CD14-positive monocyte (primary cell): Measurements from ENCODE around the gene CGN. TPM values are rescaled to one million over a fixed set of nuclear protein-coding genes. Genes with fewer than 3 reads are reported as not detected.
A peak's percentile ranks its signal among the peaks of the same experiment; 100 is the strongest.

Experiments
- DNase-seq, 3 donors: peaks; one replicate each; pipeline ENCODE4 v3.0.0-alpha.2; 2011 to 2022
- H2AFZ ChIP-seq: 2 replicates; pipeline ENCODE4 v1.6.0; 2012; ENCODE audit warnings: mild to moderate bottlenecking, low read depth, low read length, inconsistent platforms; ENCODE audit not compliant: insufficient read depth, poor library complexity, severe bottlenecking
- H3K27ac ChIP-seq, 2 donors: 1 replicate in 1 of 2; 2 replicates in 1 of 2; pipeline ENCODE4 v1.5.1; 2012 to 2013; ENCODE audit warnings: low read length in 2 of 2, control low read depth in 1 of 2, inconsistent platforms in 1 of 2, low read depth in 1 of 2, mild to moderate bottlenecking in 1 of 2
- H3K27me3 ChIP-seq, 2 donors: one replicate each; pipeline versions ENCODE4 v1.6.0 to v1.6.1; 2011 to 2013; ENCODE audit warnings: low read length in 2 of 2; ENCODE audit not compliant: control insufficient read depth in 2 of 2, insufficient read depth in 2 of 2
- H3K36me3 ChIP-seq, 2 donors: replicated peaks in 1 of 2; 1 replicate in 1 of 2; 2 replicates in 1 of 2; pipeline versions ENCODE4 v1.5.1 to v1.6.1; 2012 to 2013; ENCODE audit warnings: low read length in 2 of 2, control low read depth in 1 of 2, inconsistent platforms in 1 of 2, mild to moderate bottlenecking in 1 of 2; ENCODE audit not compliant: insufficient read depth in 2 of 2, control insufficient read depth in 1 of 2
- H3K4me1 ChIP-seq, 2 donors: 1 replicate in 1 of 2; 2 replicates in 1 of 2; pipeline versions ENCODE4 v1.5.1 to v1.6.1; 2012 to 2013; ENCODE audit warnings: low read length in 2 of 2, control low read depth in 1 of 2, inconsistent platforms in 1 of 2, mild to moderate bottlenecking in 1 of 2, moderate library complexity in 1 of 2; ENCODE audit not compliant: insufficient read depth in 2 of 2, control insufficient read depth in 1 of 2
- H3K4me2 ChIP-seq: replicated peaks from 2 replicates; pipeline ENCODE3; 2012; ENCODE audit warnings: low read length, moderate library complexity, mild to moderate bottlenecking; ENCODE audit not compliant: poor library complexity, severe bottlenecking; ENCODE audit errors: extremely low read depth
- H3K4me3 ChIP-seq, 3 experiments: fragments of 200-600 bp in 1 of 3; sonication (generic) in 1 of 3; replicated peaks in 1 of 3; 1 replicate in 2 of 3; 2 replicates in 1 of 3; pipeline ENCODE4 v1.5.1; 2011 to 2013; ENCODE audit warnings: low read length in 3 of 3, mild to moderate bottlenecking in 3 of 3, control low read depth in 2 of 3, low read depth in 2 of 3, inconsistent platforms in 1 of 3, moderate library complexity in 1 of 3
- H3K79me2 ChIP-seq: 2 replicates; pipeline ENCODE4 v1.6.0; 2012; ENCODE audit warnings: mild to moderate bottlenecking, control low read depth, inconsistent platforms, low read length, moderate library complexity; ENCODE audit not compliant: insufficient read depth
- H3K9ac ChIP-seq: 2 replicates; pipeline ENCODE4 v1.6.0; 2017; ENCODE audit warnings: low read length, mild to moderate bottlenecking; ENCODE audit not compliant: insufficient read depth, poor library complexity, severe bottlenecking
- H3K9me3 ChIP-seq, 2 donors: replicated peaks in 1 of 2; 1 replicate in 1 of 2; 2 replicates in 1 of 2; pipeline versions ENCODE4 v1.5.1 to v1.6.1; 2012 to 2013; ENCODE audit warnings: low read length in 2 of 2, control low read depth in 1 of 2; ENCODE audit not compliant: control insufficient read depth in 1 of 2, insufficient read depth in 1 of 2
- H4K20me1 ChIP-seq: 2 replicates; pipeline ENCODE4 v1.6.0; 2012; ENCODE audit warnings: mild to moderate bottlenecking, low read length, control low read depth, moderate library complexity; ENCODE audit not compliant: insufficient read depth
- H3K27ac Mint-ChIP-seq, 7 donors: one replicate each; pipeline ENCODE4 v1.8.0; 2020; ENCODE audit warnings: mild to moderate bottlenecking in 7 of 7, mixed read lengths in 7 of 7, moderate library complexity in 6 of 7, inconsistent platforms in 2 of 7
- H3K27me3 Mint-ChIP-seq, 3 donors: one replicate each; pipeline ENCODE4 v1.8.0; 2021 to 2022; ENCODE audit warnings: low read depth in 3 of 3, mild to moderate bottlenecking in 3 of 3, mixed read lengths in 3 of 3, moderate library complexity in 3 of 3, inconsistent platforms in 1 of 3
- H3K36me3 Mint-ChIP-seq, 2 donors: one replicate each; pipeline ENCODE4 v1.8.0; 2020; ENCODE audit warnings: mixed read lengths in 2 of 2, inconsistent platforms in 1 of 2, mild to moderate bottlenecking in 1 of 2
- H3K4me1 Mint-ChIP-seq: one replicate; pipeline ENCODE4 v1.8.0; 2020; ENCODE audit warnings: mild to moderate bottlenecking, mixed read lengths
- H3K4me3 Mint-ChIP-seq, 2 donors: one replicate each; pipeline ENCODE4 v1.8.0; 2020; ENCODE audit warnings: mild to moderate bottlenecking in 2 of 2, mixed read lengths in 2 of 2, moderate library complexity in 1 of 2
- H3K9me3 Mint-ChIP-seq, 7 donors: one replicate each; pipeline ENCODE4 v1.8.0; 2020 to 2022; ENCODE audit warnings: mixed read lengths in 7 of 7, mild to moderate bottlenecking in 6 of 7, moderate library complexity in 6 of 7, inconsistent platforms in 2 of 7
- WGBS: methylation state at CpG from one replicate; pipeline ENCODE4 v1.1.5; 2013; ENCODE audit warnings: missing lambda C conversion rate; ENCODE audit not compliant: insufficient coverage; 5-methylcytosine and 5-hydroxymethylcytosine counted together
- intact Hi-C, 2 donors: fragments of 100-400 bp; cut with micrococcal nuclease; formaldehyde crosslinking; loops; one replicate each; pipeline versions ENCODE4 v1.15.0 to v1.15.1; 2023
- polyA plus RNA-seq, 3 donors: library from polyadenylated mRNA; depleted of rRNA in 1 of 3; unstranded in 2 of 3; stranded (reverse) in 1 of 3; fragments of 300-500 nt in 2 of 3; fragments of >200 nt in 1 of 3; fragmentation: Illumina TruSeq in 2 of 3; gene quantifications; 1 replicate in 2 of 3; 2 replicates in 1 of 3; pipeline ENCODE4 v1.2.3, GENCODE V29; 2012 to 2021
- TF ChIP-seq, protein P1 (sequence below): fragments of 200-600 bp; IDR thresholded peaks from one replicate; pipeline ENCODE4 v1.8.0; 2022; ENCODE audit warnings: antibody characterized with exemption, mild to moderate bottlenecking

Gene CGN
- polyA plus RNA-seq, 3 donors, result not detected

DNA sequence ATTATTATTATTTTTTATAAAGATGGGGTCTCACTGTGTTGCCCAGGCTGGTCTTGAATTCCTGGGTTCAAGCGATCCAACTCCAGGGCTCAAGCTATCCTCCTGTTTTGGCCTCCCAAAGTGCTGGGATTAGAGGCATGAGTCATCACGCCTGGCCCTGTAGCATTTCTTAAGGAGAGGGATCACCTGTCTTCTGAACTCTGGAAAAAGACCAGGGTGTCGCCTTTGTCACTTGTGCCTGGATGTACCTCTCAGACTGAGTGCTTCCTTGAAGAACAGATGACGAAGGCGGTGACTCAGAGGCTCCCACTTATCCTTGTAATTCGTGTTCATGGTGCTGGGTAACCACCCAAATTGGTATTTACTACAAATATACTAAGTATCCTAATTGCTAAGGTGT lies 2.4 kb upstream of the CGN start:
- no peaks in the 10 kb centered on the region for H4K20me1 ChIP-seq
- Mint-ChIP-seq H3K4me3 (no peak overlapping the region), H3K4me1 (peaks cover 27% of the 10 kb centered on the region), H3K36me3 (no peaks in the 10 kb centered on the region), H3K27ac (no peak overlapping the region), H3K9me3 (peaks cover 0 to 5% (median 2%) of the 10 kb centered on the region in 7 donors), H3K27me3 (peaks cover 46 to 62% (median 56%) of the 10 kb centered on the region in 3 donors)
- no peak overlapping the region for H2AFZ ChIP-seq
- H3K4me1 ChIP-seq, result peaks cover 17 to 31% of the 10 kb centered on the region in 2 donors
- intact Hi-C loops, result no loop called here
- DNase-seq, result no peak
- H3K27me3 ChIP-seq, result peaks cover 24 to 45% of the 10 kb centered on the region in 2 donors
- TF ChIP-seq, protein P1, sequence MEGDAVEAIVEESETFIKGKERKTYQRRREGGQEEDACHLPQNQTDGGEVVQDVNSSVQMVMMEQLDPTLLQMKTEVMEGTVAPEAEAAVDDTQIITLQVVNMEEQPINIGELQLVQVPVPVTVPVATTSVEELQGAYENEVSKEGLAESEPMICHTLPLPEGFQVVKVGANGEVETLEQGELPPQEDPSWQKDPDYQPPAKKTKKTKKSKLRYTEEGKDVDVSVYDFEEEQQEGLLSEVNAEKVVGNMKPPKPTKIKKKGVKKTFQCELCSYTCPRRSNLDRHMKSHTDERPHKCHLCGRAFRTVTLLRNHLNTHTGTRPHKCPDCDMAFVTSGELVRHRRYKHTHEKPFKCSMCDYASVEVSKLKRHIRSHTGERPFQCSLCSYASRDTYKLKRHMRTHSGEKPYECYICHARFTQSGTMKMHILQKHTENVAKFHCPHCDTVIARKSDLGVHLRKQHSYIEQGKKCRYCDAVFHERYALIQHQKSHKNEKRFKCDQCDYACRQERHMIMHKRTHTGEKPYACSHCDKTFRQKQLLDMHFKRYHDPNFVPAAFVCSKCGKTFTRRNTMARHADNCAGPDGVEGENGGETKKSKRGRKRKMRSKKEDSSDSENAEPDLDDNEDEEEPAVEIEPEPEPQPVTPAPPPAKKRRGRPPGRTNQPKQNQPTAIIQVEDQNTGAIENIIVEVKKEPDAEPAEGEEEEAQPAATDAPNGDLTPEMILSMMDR, result no peak
- H3K79me2 ChIP-seq, result no peaks in the 10 kb centered on the region
- no peak overlapping the region for H3K4me2 ChIP-seq
- no peak overlapping the region for H3K9ac ChIP-seq
- H3K9me3 ChIP-seq, result no peaks in the 10 kb centered on the region
- WGBS, result 97% methylated on average over 3 of the region's 6 CpGs
- no peak overlapping the region for H3K4me3 ChIP-seq
- no peaks in the 10 kb centered on the region for H3K36me3 ChIP-seq
- no peak overlapping the region for H3K27ac ChIP-seq

DNA sequence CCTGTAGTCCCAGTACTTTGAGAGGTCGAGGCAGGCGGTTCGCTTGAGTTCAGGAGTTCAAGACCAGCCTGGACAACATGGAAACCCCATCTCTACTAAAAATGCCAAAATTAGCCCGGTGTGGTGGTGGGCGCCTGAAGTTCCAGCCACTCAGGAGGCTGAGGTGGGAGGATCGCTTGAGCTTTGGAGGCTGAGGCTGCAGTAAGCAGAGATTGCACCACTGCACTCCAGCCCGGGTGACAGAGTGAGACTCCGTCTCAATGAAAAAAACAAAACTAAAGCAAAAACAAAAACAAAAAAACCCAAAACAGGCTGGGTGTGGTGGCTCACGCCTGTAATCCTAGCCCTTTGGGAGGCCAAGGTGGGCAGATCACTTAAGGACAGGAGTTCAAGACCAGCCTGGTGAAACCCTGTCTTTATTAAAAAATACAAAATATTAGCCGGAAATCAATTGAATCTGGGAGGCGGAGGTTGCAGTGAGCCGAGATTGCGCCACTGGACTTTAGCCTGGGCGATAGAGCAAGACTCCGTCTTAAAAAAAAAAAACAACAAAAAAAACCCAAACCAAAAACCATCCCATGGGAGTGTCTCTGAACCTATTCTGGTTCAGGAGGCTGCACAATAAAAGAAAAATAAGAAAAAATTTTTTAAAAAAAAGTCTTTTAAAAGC lies 1.7 kb upstream of the CGN start:
- H3K36me3 Mint-ChIP-seq, result no peaks in the 10 kb centered on the region
- no peak overlapping the region for H3K4me3 ChIP-seq
- intact Hi-C loops, result no loop called here
- TF ChIP-seq, protein P1, result no peak
- H3K36me3 ChIP-seq, result no peaks in the 10 kb centered on the region
- H3K27me3 ChIP-seq, result peaks cover 24 to 45% of the 10 kb centered on the region in 2 donors
- no peak overlapping the region for H3K4me2 ChIP-seq
- no peaks in the 10 kb centered on the region for H3K79me2 ChIP-seq
- H3K9me3 ChIP-seq, result no peaks in the 10 kb centered on the region
- no peaks in the 10 kb centered on the region for H4K20me1 ChIP-seq
- peaks cover 0 to 5% (median 2%) of the 10 kb centered on the region in 7 donors for H3K9me3 Mint-ChIP-seq
- no CpG with 5 or more reads among the region's 15 CpGs for WGBS
- peak overlapping the region in 1 of 7 donors; percentile 21 for H3K27ac Mint-ChIP-seq
- H3K4me1 Mint-ChIP-seq, result peaks cover 28% of the 10 kb centered on the region
- H3K4me1 ChIP-seq, result peaks cover 17 to 31% of the 10 kb centered on the region in 2 donors
- H3K27ac ChIP-seq, result no peak overlapping the region
- no peak overlapping the region for H2AFZ ChIP-seq
- peaks cover 46 to 63% (median 56%) of the 10 kb centered on the region in 3 donors for H3K27me3 Mint-ChIP-seq
- DNase-seq, result no peak
- H3K4me3 Mint-ChIP-seq, result peak overlapping the region in 1 of 2 donors; percentile 97
- no peak overlapping the region for H3K9ac ChIP-seq
